ENCODE data around the gene RALGPS2. TPM values are rescaled to one million over a fixed set of nuclear protein-coding genes. Genes with fewer than 3 reads are reported as not detected.
A peak's percentile ranks its signal among the peaks of the same experiment; 100 is the strongest.

The RALGPS2 gene
- total and polyA plus RNA-seq, 2 donors from 2014 or later, result 3.6 to 32.8 TPM

DNA sequence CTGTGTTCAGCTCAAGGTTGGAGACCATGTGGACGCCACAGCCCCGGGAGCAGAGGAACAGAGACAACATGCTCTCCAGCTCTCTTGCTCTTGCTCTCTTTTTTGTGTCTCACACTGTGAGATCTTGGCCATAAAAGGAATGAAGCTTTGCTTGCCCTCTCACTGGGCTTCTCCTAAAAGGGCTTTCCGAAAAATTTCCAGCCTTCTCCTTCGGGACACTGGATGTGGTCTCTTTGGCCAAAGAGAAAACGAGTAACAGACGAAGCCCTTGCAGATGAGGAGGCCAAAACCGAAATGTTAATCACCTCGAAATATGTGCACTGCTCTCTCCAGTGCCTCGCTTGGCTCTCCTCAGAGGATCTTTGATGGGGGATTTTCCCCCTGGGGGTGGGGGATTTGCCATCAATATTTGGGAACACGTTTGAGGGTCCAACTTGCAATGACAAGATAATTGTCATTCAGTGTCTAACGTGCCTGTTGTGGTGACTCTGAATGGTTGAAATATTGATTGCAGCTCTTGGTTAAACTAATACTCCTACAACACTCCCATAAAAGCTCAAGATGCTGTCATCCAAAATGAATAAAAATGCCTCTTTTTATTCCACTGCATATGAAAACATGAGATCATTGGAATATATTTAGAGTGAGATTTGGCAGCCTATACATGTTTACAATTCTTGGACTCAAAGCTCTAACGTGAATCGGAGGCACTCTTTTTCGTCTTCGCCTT lies 214.5 kb downstream of the RALGPS2 start:
- no peaks in the 10 kb centered on the region for H3K27me3 ChIP-seq (ENCODE audit: control insufficient read depth, insufficient read depth, low read length)
- H3K36me3 ChIP-seq (ENCODE audit: control insufficient read depth in 2 of 3, insufficient read depth in 3 of 3, low read length in 3 of 3), result no peaks in the 10 kb centered on the region
- TF ChIP-seq, protein P1, sequence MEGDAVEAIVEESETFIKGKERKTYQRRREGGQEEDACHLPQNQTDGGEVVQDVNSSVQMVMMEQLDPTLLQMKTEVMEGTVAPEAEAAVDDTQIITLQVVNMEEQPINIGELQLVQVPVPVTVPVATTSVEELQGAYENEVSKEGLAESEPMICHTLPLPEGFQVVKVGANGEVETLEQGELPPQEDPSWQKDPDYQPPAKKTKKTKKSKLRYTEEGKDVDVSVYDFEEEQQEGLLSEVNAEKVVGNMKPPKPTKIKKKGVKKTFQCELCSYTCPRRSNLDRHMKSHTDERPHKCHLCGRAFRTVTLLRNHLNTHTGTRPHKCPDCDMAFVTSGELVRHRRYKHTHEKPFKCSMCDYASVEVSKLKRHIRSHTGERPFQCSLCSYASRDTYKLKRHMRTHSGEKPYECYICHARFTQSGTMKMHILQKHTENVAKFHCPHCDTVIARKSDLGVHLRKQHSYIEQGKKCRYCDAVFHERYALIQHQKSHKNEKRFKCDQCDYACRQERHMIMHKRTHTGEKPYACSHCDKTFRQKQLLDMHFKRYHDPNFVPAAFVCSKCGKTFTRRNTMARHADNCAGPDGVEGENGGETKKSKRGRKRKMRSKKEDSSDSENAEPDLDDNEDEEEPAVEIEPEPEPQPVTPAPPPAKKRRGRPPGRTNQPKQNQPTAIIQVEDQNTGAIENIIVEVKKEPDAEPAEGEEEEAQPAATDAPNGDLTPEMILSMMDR (IDR thresholded peaks at IDR 0.05; ENCODE audit: borderline replicate concordance, extremely low read depth, insufficient read depth), result no peak
- H3K9me3 ChIP-seq (ENCODE audit: control insufficient read depth in 2 of 3, insufficient read depth in 1 of 3, low read length in 3 of 3), result no peaks in the 10 kb centered on the region
- DNase-seq (peak in 1 of 5 donors; percentile 49), FAIRE-seq (no peak)
- intact Hi-C loops (cut with DNase I), result no loop called here
- no peak overlapping the region for H3K4me3 ChIP-seq (ENCODE audit: low read length in 3 of 3)
- no peak overlapping the region for H3K27ac ChIP-seq (ENCODE audit: low read depth in 2 of 2, low read length in 2 of 2)
- peaks cover 0 to 2% (median 0%) of the 10 kb centered on the region in 3 donors for H3K4me1 ChIP-seq (ENCODE audit: control insufficient read depth in 2 of 3, insufficient read depth in 2 of 3, low read depth in 1 of 3, low read length in 3 of 3)
- H3K9ac ChIP-seq (ENCODE audit: low read length in 3 of 3), result no peak overlapping the region

DNA sequence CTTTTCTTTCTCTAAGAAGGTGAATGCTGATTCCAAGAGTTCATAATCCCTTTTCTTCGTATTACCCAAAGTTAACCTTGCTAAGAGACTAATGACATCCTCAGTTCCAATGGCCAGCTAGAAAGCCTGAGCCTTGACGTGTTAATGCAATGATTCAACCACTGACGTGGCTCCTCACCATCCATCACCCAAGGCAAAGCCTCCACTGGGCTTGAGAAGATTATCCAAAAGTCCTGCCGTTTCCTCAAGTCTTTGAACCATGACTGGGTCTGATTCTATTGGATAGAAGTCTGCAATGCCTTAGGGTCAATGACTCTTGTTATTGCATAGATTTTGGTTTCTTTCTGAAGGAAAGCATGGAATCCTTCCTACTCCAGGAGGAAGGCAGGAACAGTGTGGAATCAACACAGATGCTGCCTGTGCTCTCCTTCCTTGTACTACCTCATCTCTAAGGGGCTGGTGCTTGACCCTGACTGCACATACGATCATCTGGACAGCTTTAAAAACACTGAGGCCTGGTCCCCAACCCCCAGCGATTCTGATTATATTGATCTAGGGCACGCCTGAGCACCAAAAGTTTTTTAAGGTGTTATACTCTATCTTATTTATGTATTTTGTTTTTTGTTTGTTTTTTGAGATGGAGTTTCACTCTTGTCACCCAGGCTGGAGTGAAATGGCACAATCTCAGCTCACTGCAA lies 215.2 kb downstream of the RALGPS2 start:
- TF ChIP-seq, protein P1 (IDR thresholded peaks at IDR 0.05; ENCODE audit: borderline replicate concordance, extremely low read depth, insufficient read depth), result no peak
- no peaks in the 10 kb centered on the region for H3K27me3 ChIP-seq (ENCODE audit: control insufficient read depth, insufficient read depth, low read length)
- no peak overlapping the region for H3K4me3 ChIP-seq (ENCODE audit: low read length in 3 of 3)
- DNase-seq, result peak in 1 of 5 donors; percentile 4
- intact Hi-C loops (cut with DNase I), result no loop called here
- no peaks in the 10 kb centered on the region for H3K36me3 ChIP-seq (ENCODE audit: control insufficient read depth in 2 of 3, insufficient read depth in 3 of 3, low read length in 3 of 3)
- FAIRE-seq, result no peak
- no peaks in the 10 kb centered on the region for H3K9me3 ChIP-seq (ENCODE audit: control insufficient read depth in 2 of 3, insufficient read depth in 1 of 3, low read length in 3 of 3)
- peaks cover 0 to 2% (median 0%) of the 10 kb centered on the region in 3 donors for H3K4me1 ChIP-seq (ENCODE audit: control insufficient read depth in 2 of 3, insufficient read depth in 2 of 3, low read depth in 1 of 3, low read length in 3 of 3)
- H3K27ac ChIP-seq (ENCODE audit: low read depth in 2 of 2, low read length in 2 of 2), result no peak overlapping the region
- no peak overlapping the region for H3K9ac ChIP-seq (ENCODE audit: low read length in 3 of 3)

DNA sequence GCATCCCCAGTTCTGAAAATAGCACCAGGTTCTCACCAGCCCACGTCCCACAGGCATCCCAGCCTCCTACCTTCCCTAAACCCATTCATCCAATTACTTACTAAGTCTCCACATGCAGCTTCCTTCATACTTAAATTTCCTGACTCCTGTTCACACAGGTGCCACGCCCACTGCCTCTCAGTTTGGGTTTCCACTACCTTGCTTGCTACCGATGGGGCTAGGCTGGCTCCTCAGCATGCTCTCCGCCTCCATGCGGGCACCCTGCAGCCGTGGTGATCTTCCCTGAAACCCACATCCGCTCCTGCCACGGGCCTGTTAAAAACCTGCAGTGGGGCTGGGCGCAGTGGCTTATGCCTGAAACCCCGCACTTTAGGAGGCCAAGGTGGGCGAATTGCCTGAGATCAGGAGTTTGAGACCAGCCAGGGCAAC lies 216.2 kb downstream of the RALGPS2 start:
- intact Hi-C loops (cut with DNase I), result no loop called here
- H3K36me3 ChIP-seq (ENCODE audit: control insufficient read depth in 2 of 3, insufficient read depth in 3 of 3, low read length in 3 of 3), result no peaks in the 10 kb centered on the region
- no peak overlapping the region for H3K27ac ChIP-seq (ENCODE audit: low read depth in 2 of 2, low read length in 2 of 2)
- H3K27me3 ChIP-seq (ENCODE audit: control insufficient read depth, insufficient read depth, low read length), result no peaks in the 10 kb centered on the region
- FAIRE-seq (no peak), DNase-seq (peak in 1 of 5 donors; percentile 7)
- H3K9ac ChIP-seq (ENCODE audit: low read length in 3 of 3), result no peak overlapping the region
- no peaks in the 10 kb centered on the region for H3K9me3 ChIP-seq (ENCODE audit: control insufficient read depth in 2 of 3, insufficient read depth in 1 of 3, low read length in 3 of 3)
- H3K4me1 ChIP-seq (ENCODE audit: control insufficient read depth in 2 of 3, insufficient read depth in 2 of 3, low read depth in 1 of 3, low read length in 3 of 3), result peaks cover 0 to 2% (median 0%) of the 10 kb centered on the region in 3 donors
- TF ChIP-seq, protein P1 (IDR thresholded peaks at IDR 0.05; ENCODE audit: borderline replicate concordance, extremely low read depth, insufficient read depth), result no peak
- no peak overlapping the region for H3K4me3 ChIP-seq (ENCODE audit: low read length in 3 of 3)
